Mesothelial cell of epicardium (in vitro differentiated cells): Measurements from ENCODE around the gene RBMS1. TPM values are rescaled to one million over a fixed set of nuclear protein-coding genes. Genes with fewer than 3 reads are reported as not detected.
A peak's percentile ranks its signal among the peaks of the same experiment; 100 is the strongest.

Source experiments
- DNase-seq, 2 experiments: peaks; one replicate each; pipeline ENCODE4 v3.0.0; 2021; ENCODE audit warnings: low spot score in 2 of 2; ENCODE audit not compliant: unreplicated experiment in 2 of 2
- H3K27ac Mint-ChIP-seq: 2 replicates; pipeline ENCODE4 v1.8.0; 2021; ENCODE audit warnings: mixed read lengths
- H3K27me3 Mint-ChIP-seq: 2 replicates; pipeline ENCODE4 v1.8.0; 2021; ENCODE audit warnings: low read depth, mixed read lengths
- H3K36me3 Mint-ChIP-seq: 2 replicates; pipeline ENCODE4 v1.8.0; 2021; ENCODE audit warnings: mixed read lengths
- H3K4me1 Mint-ChIP-seq: 2 replicates; pipeline ENCODE4 v1.8.0; 2021; ENCODE audit warnings: mixed read lengths
- H3K4me3 Mint-ChIP-seq: 2 replicates; pipeline ENCODE4 v1.8.0; 2021; ENCODE audit warnings: mild to moderate bottlenecking, moderate library complexity, mixed read lengths
- H3K9me3 Mint-ChIP-seq: 2 replicates; pipeline ENCODE4 v1.8.0; 2021; ENCODE audit warnings: mixed read lengths
- total RNA-seq: library from RNA; stranded (reverse); gene quantifications from 3 replicates; pipeline ENCODE4 v1.2.1, GENCODE V29; 2021
- TF ChIP-seq, protein P1 (sequence below): fragments of 200-600 bp; sonication (generic); IDR thresholded peaks from one replicate; pipeline ENCODE4 v1.5.0; 2021; ENCODE audit warnings: antibody characterized with exemption; ENCODE audit not compliant: unreplicated experiment

RBMS1 gene
- total RNA-seq, 1 donor from 2014 or later: 128 TPM

DNA sequence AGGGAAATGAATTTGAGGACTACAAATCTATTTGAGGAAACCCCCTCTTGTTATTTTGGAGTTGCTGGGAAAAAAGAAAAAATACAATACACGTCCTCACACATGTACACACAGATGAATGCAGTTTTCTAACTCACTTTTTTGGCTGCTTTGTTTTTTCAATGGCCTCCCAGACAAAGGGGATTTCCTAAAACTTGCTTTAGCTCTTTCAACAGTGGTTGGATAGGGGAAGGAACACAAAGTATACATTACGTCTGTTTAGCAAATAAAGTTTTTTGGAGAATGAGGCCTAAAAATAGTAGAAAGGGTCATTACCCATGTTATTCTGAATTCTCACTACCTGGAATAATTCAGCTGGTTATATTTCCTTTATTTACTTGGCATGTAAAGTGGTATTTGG, 168.2 kb downstream of the RBMS1 start:
- Mint-ChIP-seq H3K27ac (peak overlapping the region; percentile 14), H3K4me1 (peaks cover 49% of the 10 kb centered on the region), H3K4me3 (no peak overlapping the region), H3K9me3 (no peaks in the 10 kb centered on the region), H3K27me3 (no peaks in the 10 kb centered on the region), H3K36me3 (peaks cover 1% of the 10 kb centered on the region)
- TF ChIP-seq, protein P1, sequence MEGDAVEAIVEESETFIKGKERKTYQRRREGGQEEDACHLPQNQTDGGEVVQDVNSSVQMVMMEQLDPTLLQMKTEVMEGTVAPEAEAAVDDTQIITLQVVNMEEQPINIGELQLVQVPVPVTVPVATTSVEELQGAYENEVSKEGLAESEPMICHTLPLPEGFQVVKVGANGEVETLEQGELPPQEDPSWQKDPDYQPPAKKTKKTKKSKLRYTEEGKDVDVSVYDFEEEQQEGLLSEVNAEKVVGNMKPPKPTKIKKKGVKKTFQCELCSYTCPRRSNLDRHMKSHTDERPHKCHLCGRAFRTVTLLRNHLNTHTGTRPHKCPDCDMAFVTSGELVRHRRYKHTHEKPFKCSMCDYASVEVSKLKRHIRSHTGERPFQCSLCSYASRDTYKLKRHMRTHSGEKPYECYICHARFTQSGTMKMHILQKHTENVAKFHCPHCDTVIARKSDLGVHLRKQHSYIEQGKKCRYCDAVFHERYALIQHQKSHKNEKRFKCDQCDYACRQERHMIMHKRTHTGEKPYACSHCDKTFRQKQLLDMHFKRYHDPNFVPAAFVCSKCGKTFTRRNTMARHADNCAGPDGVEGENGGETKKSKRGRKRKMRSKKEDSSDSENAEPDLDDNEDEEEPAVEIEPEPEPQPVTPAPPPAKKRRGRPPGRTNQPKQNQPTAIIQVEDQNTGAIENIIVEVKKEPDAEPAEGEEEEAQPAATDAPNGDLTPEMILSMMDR: no peak
- DNase-seq: no peak

DNA sequence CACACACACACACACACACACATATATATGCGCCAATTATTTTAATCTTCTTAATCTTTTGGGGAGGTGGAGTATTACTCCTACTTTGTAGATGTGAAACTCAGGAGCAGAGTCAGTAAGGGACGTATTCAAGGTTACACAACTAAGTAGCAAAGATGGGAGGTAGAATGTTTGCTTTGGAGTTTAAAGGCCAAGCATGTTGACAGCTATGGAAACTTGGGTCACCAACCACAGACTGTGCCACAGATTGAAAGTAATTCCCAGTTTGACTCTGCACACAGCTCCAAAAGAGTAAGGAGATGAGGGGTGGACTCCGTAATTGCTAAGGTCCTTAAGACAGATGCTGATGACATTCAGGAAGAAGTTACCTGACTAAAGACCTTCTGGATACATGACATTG, 168.7 kb downstream of the RBMS1 start:
- DNase-seq: no peak
- Mint-ChIP-seq H3K27ac (no peak overlapping the region), H3K4me1 (peaks cover 49% of the 10 kb centered on the region), H3K4me3 (no peak overlapping the region), H3K27me3 (no peaks in the 10 kb centered on the region), H3K9me3 (no peaks in the 10 kb centered on the region), H3K36me3 (peaks cover 1% of the 10 kb centered on the region)
- TF ChIP-seq, protein P1: no peak

DNA sequence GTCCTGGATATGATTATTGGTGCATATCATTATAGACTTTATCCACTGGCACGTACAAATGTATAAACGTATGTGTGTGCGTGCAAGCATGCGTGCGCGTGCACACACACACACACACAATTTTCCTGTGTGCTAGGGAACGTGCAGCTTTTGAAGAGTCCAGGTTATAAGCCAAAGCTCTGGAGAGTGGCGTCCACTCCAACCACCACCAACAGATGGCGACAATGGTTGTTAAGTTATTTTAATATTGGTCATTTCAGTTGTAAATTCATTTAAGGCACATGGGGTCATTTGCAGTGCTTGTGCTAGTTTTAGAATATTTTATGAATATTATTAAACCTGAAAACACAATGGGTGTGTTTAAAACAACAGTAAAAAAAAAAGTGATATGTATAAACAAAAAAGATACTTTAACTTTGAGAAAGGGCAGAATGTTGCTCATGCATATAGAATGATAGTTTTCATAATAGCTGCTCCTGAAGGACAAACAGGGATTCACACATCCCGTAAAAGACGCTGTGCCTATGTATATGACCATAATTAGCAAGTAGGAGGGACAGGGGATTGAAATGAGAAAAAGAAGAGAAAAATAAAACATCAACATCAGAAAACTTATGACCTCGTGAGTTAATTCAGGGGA, 169.3 kb downstream of the RBMS1 start:
- Mint-ChIP-seq H3K27me3 (no peaks in the 10 kb centered on the region), H3K4me1 (peaks cover 48% of the 10 kb centered on the region), H3K36me3 (peaks cover 1% of the 10 kb centered on the region), H3K4me3 (no peak overlapping the region), H3K27ac (peak overlapping the region; percentile 57), H3K9me3 (no peaks in the 10 kb centered on the region)
- DNase-seq: no peak
- TF ChIP-seq, protein P1: peak; percentile 62

DNA sequence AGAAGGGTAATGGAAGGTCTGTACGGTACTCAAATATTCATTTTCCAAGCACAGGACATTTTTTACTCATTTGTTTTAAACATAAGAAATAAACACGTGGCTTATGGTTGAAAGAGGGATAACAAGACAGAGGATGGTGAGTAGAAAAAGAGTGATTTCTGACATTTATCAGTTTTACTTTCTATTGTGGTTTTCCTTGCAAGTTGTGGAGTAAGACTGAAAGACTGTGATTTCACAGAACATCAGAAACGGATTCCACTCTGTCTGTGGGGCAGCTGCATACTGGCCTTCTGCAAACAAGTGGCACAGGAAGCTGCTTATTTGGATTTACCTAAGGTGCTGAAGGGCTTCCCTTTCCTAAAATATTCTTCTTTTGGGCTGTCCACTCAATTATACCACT, 171.3 kb downstream of the RBMS1 start:
- Mint-ChIP-seq H3K27ac (no peak overlapping the region), H3K27me3 (no peaks in the 10 kb centered on the region), H3K4me1 (peaks cover 38% of the 10 kb centered on the region), H3K9me3 (no peaks in the 10 kb centered on the region), H3K4me3 (no peak overlapping the region), H3K36me3 (peaks cover 1% of the 10 kb centered on the region)
- TF ChIP-seq, protein P1: no peak
- DNase-seq: no peak

DNA sequence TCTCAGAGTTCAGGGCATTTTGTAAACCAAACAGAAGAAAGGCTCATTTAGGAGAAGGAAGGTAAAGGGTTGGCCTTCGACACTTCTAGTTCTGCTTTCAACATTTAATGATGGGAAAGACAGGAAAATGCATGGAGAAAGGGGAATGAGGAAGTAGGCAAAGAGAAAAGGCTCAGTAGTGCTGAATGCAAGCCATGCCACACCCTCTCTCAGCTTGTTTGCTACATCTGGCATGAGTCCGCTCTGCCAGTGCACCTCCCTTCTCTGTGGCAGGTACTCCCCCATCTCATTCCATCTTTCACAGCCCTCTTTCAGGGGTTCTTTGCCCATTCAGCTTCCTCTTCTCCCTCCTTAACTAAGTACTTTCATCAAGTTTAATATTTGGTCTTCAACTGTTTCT, 172.6 kb downstream of the RBMS1 start:
- peaks cover 1% of the 10 kb centered on the region for H3K36me3 Mint-ChIP-seq
- no peak overlapping the region for H3K4me3 Mint-ChIP-seq
- DNase-seq: no peak
- TF ChIP-seq, protein P1: no peak
- no peaks in the 10 kb centered on the region for H3K9me3 Mint-ChIP-seq
- H3K27me3 Mint-ChIP-seq: no peaks in the 10 kb centered on the region
- peaks cover 31% of the 10 kb centered on the region for H3K4me1 Mint-ChIP-seq
- H3K27ac Mint-ChIP-seq: no peak overlapping the region
